Kidney epithelial cell (primary cell): ENCODE results near the gene PNKD. TPM values are rescaled to one million over a fixed set of nuclear protein-coding genes. Genes with fewer than 3 reads are reported as not detected.

Source experiments
- DNase-seq: peaks from one replicate; pipeline ENCODE4 v3.0.0-alpha.2; 2010; ENCODE audit warnings: low read depth
- H3K27me3 ChIP-seq: 2 replicates; pipeline ENCODE4 v1.6.0; 2011; ENCODE audit warnings: low read length; ENCODE audit not compliant: control insufficient read depth, insufficient read depth
- H3K36me3 ChIP-seq: 2 replicates; pipeline ENCODE4 v1.5.1; 2011; ENCODE audit warnings: low read length; ENCODE audit not compliant: control insufficient read depth, insufficient read depth
- H3K4me3 ChIP-seq: 2 replicates; pipeline ENCODE4 v1.5.1; 2011; ENCODE audit warnings: low read depth, mild to moderate bottlenecking, control low read depth, low read length
- CTCF ChIP-seq: IDR thresholded peaks from 2 replicates; pipeline ENCODE4 v1.5.1; 2011; ENCODE audit warnings: mild to moderate bottlenecking, moderate library complexity, low read length, control low read depth, inconsistent platforms; ENCODE audit not compliant: insufficient read depth, poor library complexity, severe bottlenecking
- total RNA-seq: library from RNA; depleted of rRNA; stranded (reverse); fragments of >200 nt; gene quantifications from 2 replicates; pipeline ENCODE4 v1.2.3, GENCODE V29; 2015

The PNKD gene
- 36.8 and 45.4 TPM in 2 replicates for total RNA-seq

- no peaks in the 10 kb centered on the region for H3K36me3 ChIP-seq
- H3K4me3 ChIP-seq: peak within 1 kb of the TSS; percentile 79
- H3K27me3 ChIP-seq: no peaks in the 10 kb centered on the region
- peak; percentile 96 for DNase-seq
- no peak for TF ChIP-seq CTCF
These were observed at the start of gene PNKD, which contains the start of gene AAMP for GRCh38 chr2:218269900-218270720. Gene PNKD, plus strand, starts transcription at chr2:218270519. Its CDS starts 17 bp downstream, at chr2:218270536. Gene AAMP, minus strand, starts transcription at chr2:218270137. Its CDS starts 51 bp downstream, at chr2:218270086.

GRCh38 chr2:218221000-218221399, 49.3 kb upstream of the PNKD start:
- no peaks in the 10 kb centered on the region for H3K27me3 ChIP-seq
- no peak for TF ChIP-seq CTCF
- no peaks in the 10 kb centered on the region for H3K36me3 ChIP-seq

GRCh38 chr2:218223046-218223445, 47.3 kb upstream of the PNKD start:
- Histone ChIP-seq H3K4me3 (no peak overlapping the region), H3K36me3 (no peaks in the 10 kb centered on the region), H3K27me3 (no peaks in the 10 kb centered on the region)
- no peak for TF ChIP-seq CTCF
- no peak for DNase-seq

More at GRCh38 chr2:218221000-218221399, 49.3 kb upstream of the PNKD start:
- no peak overlapping the region for H3K4me3 ChIP-seq
- DNase-seq: no peak

GRCh38 chr2:218224186-218224585, 46.1 kb upstream of the PNKD start:
- Histone ChIP-seq H3K4me3 (no peak overlapping the region), H3K36me3 (no peaks in the 10 kb centered on the region), H3K27me3 (no peaks in the 10 kb centered on the region)
- no peak for DNase-seq
- no peak for TF ChIP-seq CTCF

GRCh38 chr2:218226903-218227302, 43.4 kb upstream of the PNKD start:
- Histone ChIP-seq H3K4me3 (no peak overlapping the region), H3K36me3 (no peaks in the 10 kb centered on the region), H3K27me3 (no peaks in the 10 kb centered on the region)
- no peak for TF ChIP-seq CTCF
- no peak for DNase-seq
